Activated naive CD4-positive, alpha-beta T cell treated with anti-CD3 and anti-CD28 coated beads for 36 hours (primary cell): ENCODE results near the gene MIPEP. TPM values are rescaled to one million over a fixed set of nuclear protein-coding genes. Genes with fewer than 3 reads are reported as not detected.

Experiments
- CTCF ChIA-PET: fragments of 350-600 bp; sonication (Branson Sonifier 250); formaldehyde crosslinking; loops from one replicate; lab custom pipeline; 2021; ENCODE audit warnings: antibody characterized with exemption; lab: Charles Lee
- DNase-seq: peaks from one replicate; pipeline ENCODE4 v3.0.0-alpha.2; 2020
- H3K27ac Mint-ChIP-seq: one replicate; pipeline ENCODE4 v1.8.0; 2021; ENCODE audit warnings: mild to moderate bottlenecking, mixed read lengths
- H3K27me3 Mint-ChIP-seq: one replicate; pipeline ENCODE4 v1.8.0; 2021; ENCODE audit warnings: low read depth, mixed read lengths
- H3K36me3 Mint-ChIP-seq: one replicate; pipeline ENCODE4 v1.8.0; 2021; ENCODE audit warnings: low read depth, mixed read lengths
- H3K4me1 Mint-ChIP-seq: one replicate; pipeline ENCODE4 v1.8.0; 2021; ENCODE audit warnings: low read depth, mixed read lengths
- H3K4me3 Mint-ChIP-seq: one replicate; pipeline ENCODE4 v1.8.0; 2021; ENCODE audit warnings: mild to moderate bottlenecking, moderate library complexity, mixed read lengths
- H3K9me3 Mint-ChIP-seq: one replicate; pipeline ENCODE4 v1.8.0; 2021; ENCODE audit warnings: mixed read lengths
- intact Hi-C: fragments of 100-400 bp; cut with micrococcal nuclease; formaldehyde crosslinking; loops from one replicate; pipeline ENCODE4 v1.15.1; 2023
- total RNA-seq, 2 experiments: library from RNA; stranded (reverse); gene quantifications; one replicate each; pipeline ENCODE4 v1.2.3, GENCODE V29; 2021

Gene MIPEP
- total RNA-seq, 2 experiments from 2014 or later = 15.4 to 17.0 TPM

DNA sequence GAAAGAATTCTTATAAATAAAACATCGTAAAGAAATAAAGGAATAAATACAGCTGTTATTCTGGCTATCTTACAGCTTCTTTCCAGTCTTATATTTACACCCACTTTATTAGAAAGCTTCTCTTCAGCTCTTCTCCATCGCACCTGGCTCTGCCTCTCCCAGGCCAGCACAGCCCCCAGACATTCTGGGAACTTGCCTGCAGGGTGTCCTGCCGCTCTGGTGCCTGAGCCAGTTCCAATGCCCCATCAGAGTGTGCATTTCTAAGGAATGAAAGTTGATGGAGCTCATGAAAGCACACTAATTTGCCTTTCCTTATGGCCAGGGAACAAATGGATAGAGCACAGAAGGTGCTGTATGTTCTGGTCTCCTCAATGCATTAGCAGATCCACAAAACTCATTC, 68.7 kb downstream of the MIPEP start:
- Mint-ChIP-seq H3K9me3 (peaks cover 3% of the 10 kb centered on the region), H3K27ac (no peak overlapping the region), H3K36me3 (peaks cover 16% of the 10 kb centered on the region), H3K27me3 (no peaks in the 10 kb centered on the region), H3K4me3 (no peak overlapping the region), H3K4me1 (no peaks in the 10 kb centered on the region)
- intact Hi-C loops = no loop called here
- no peak for DNase-seq
- CTCF ChIA-PET = no interaction called here

DNA sequence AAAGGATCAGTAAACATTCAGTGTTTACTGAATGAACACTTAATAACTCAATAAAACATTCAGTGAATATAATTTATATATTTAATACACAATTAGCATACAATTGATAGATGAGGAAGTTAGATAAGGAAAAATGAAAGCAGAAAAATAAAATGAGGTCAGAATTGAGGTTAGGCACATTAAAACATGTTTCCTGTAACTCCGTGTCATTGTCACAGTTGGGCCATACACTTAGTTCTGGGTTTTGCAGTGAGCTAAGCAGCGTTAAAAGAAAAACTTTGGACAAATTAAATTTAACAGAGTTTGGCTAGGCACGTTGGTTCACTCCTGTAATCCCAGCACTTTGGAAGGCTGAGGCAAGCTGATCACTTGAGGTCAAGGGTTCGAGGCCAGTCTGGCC, 71.4 kb downstream of the MIPEP start:
- intact Hi-C loops = no loop called here
- Mint-ChIP-seq H3K27me3 (no peaks in the 10 kb centered on the region), H3K36me3 (peaks cover 4% of the 10 kb centered on the region), H3K4me3 (no peak overlapping the region), H3K27ac (no peak overlapping the region), H3K4me1 (no peaks in the 10 kb centered on the region), H3K9me3 (no peaks in the 10 kb centered on the region)
- CTCF ChIA-PET = no interaction called here
- DNase-seq = no peak

DNA sequence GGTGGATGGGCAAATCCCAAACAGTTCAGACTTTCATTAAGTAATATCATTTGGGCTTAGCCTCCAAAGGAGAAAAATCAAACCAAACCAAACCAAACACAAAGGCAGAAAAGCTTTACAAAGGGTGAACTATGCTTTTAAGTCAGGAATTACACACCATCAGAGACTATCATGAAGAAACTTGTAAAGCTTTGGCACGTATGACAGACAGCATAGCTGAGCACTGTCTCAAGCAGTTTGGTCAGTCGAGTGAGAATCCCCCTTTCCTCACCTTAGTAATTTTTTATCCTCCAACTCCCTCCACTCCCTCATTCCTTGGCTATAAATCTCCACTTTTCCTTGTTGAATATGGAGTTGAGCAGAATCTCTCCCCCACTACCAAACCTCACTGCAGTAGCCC, 72.1 kb downstream of the MIPEP start:
- H3K4me3 Mint-ChIP-seq = no peak overlapping the region

DNA sequence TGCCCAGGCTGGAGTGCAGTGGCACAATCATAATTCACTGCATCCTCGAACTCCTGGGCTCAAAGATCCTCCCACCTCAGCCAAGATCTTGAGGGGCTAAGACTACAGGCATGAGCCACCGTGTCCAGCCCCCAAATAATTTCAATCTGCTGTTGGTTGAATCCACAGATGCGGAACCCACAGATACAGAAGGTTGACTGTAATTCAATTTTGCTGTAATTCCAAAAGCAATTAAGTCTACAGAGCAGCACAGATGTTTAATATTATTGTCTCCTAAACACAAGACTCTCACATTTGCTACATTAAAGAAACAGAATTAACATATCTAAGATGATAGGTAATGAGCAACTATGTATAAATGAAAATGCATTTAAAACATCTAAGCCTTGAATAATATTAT, 75.6 kb downstream of the MIPEP start:
- peaks cover 2% of the 10 kb centered on the region for H3K36me3 Mint-ChIP-seq
- no peaks in the 10 kb centered on the region for H3K27me3 Mint-ChIP-seq
- CTCF ChIA-PET = no interaction called here
- H3K4me1 Mint-ChIP-seq = no peaks in the 10 kb centered on the region
- no peak overlapping the region for H3K27ac Mint-ChIP-seq
- intact Hi-C loops = no loop called here
- no peaks in the 10 kb centered on the region for H3K9me3 Mint-ChIP-seq
- DNase-seq = no peak
- no peak overlapping the region for H3K4me3 Mint-ChIP-seq

More for the DNA sequence above, 72.1 kb downstream of the MIPEP start:
- Mint-ChIP-seq H3K4me1 (no peaks in the 10 kb centered on the region), H3K27ac (no peak overlapping the region), H3K9me3 (no peaks in the 10 kb centered on the region), H3K36me3 (peaks cover 4% of the 10 kb centered on the region), H3K27me3 (no peaks in the 10 kb centered on the region)
- no peak for DNase-seq
- CTCF ChIA-PET = no interaction called here
- intact Hi-C loops = no loop called here

DNA sequence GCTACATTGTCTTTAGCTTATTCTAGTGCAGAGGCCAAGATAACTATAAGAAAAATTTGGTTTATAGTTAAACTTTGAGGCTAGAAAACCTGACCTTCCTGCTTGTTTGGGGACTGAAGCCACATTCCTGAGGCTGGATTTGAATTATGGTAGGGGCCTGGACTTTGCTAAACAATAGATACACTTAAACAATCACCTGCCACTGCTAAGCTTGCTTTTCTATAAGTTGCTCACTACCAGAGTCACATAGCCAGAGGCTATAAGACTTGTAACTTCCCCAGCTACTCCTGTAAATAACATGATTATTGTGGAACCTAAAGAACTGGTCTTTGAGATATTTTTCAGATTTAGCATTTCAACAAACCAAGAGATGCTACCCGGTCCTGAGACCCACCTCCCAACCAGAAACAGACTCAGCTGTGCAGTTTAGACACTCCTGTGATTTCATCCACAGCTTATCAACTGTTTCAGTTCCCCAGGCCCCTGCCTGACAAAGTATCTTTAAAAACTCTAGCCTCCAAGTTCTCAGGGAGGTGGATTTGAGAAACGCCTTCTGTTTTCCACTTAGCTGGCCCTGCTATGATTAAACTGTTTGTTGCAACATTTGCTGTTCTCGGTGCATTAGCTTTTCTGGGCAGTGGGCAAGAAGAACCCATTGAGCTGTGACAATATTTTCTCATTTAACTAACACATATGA, 77.7 kb downstream of the MIPEP start:
- no peak for DNase-seq
- intact Hi-C loops = no loop called here
- no peak overlapping the region for H3K27ac Mint-ChIP-seq
- no peaks in the 10 kb centered on the region for H3K27me3 Mint-ChIP-seq
- no peaks in the 10 kb centered on the region for H3K4me1 Mint-ChIP-seq
- H3K36me3 Mint-ChIP-seq = peaks cover 6% of the 10 kb centered on the region
- CTCF ChIA-PET = interaction anchor here (1.4 kb wide), 1 partner anchor 17 kb away, joined by 4 read pairs; no protein-coding TSS in a partner anchor
- H3K4me3 Mint-ChIP-seq = no peak overlapping the region
- no peaks in the 10 kb centered on the region for H3K9me3 Mint-ChIP-seq

DNA sequence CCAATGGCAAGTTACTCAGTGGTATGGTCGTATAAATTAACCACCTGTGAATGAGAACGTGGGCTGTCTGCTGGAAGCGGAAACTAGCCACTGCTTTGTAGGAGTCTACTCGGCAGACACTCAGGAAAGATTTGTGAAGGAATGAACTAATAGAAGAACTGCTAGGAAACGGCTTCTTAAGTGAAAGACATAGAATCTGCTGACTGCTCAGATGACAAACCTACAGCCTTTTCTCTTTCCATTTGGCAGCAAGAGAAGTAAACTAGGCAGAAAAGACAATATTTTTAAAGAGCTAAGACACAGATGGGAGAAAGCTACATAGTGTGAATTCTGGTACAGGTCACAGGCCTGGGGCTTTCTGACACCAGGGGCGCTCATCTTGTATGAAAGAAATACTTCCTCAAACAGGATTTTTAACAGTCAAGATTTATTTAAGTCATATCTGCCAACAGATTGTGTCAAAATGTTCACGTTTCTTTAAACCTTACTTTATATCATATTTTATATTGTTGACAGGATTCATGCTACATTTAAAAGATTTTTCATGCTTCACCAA, 78.4 kb downstream of the MIPEP start:
- CTCF ChIA-PET = no interaction called here
- H3K27ac Mint-ChIP-seq = no peak overlapping the region
- H3K27me3 Mint-ChIP-seq = no peaks in the 10 kb centered on the region
- no peaks in the 10 kb centered on the region for H3K4me1 Mint-ChIP-seq
- intact Hi-C loops = no loop called here
- peaks cover 8% of the 10 kb centered on the region for H3K36me3 Mint-ChIP-seq
- no peaks in the 10 kb centered on the region for H3K9me3 Mint-ChIP-seq
- H3K4me3 Mint-ChIP-seq = no peak overlapping the region
- no peak for DNase-seq

DNA sequence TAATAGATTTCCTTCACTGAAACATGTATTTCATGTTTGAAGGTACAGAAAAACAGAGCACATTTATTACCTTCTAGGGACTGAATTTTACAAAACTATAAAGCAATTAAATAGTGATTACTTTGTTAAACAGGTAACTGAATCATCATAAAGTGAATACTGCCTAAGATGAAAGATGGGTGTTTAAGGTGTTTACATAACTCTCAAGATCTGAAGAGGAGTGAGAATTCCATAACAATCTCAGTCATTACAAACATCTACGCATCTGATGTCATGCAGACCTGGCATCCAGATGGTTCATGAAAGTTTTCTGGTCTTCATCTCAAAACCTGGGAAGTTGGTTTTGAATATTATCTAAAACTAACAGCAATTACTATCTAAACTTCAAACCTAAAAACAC, 80.4 kb downstream of the MIPEP start:
- CTCF ChIA-PET = no interaction called here
- intact Hi-C loops = no loop called here
- no peak for DNase-seq
- Mint-ChIP-seq H3K9me3 (no peaks in the 10 kb centered on the region), H3K27ac (no peak overlapping the region), H3K36me3 (peaks cover 20% of the 10 kb centered on the region), H3K27me3 (no peaks in the 10 kb centered on the region), H3K4me3 (no peak overlapping the region), H3K4me1 (no peaks in the 10 kb centered on the region)

DNA sequence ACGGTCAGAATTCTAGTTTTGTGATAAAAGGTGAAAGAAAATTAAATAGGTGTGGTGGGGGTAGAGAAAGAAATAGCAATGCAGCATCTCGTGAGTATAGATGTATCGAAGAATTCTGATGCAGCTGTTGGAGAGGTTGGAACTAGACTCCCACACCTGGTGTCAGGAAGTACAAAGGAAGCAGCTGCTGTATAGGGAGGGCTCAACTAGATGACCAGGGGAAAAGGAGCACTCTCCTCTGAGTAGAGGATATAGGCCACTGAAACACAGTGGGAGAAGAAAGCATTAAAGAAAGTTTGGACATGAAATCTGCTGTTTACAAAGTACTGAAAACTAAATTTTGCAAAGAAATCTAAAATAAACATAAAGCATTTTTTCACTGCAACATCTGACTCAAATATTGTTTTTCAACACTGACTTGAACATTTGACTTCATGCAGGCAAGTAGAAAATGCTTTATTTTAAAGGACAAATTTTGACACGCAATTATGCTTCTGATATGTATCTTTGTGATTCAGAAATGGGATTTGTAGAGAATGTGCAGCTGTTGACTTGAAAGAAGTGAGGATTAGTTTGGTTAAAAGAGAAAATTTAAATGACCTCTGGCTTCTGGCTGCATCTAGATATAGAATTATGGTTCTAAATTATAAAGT, 82.2 kb downstream of the MIPEP start:
- CTCF ChIA-PET = no interaction called here
- no peaks in the 10 kb centered on the region for H3K9me3 Mint-ChIP-seq
- no peaks in the 10 kb centered on the region for H3K27me3 Mint-ChIP-seq
- DNase-seq = no peak
- no peak overlapping the region for H3K4me3 Mint-ChIP-seq
- H3K36me3 Mint-ChIP-seq = peaks cover 26% of the 10 kb centered on the region
- H3K4me1 Mint-ChIP-seq = no peaks in the 10 kb centered on the region
- no peak overlapping the region for H3K27ac Mint-ChIP-seq
- intact Hi-C loops = no loop called here

DNA sequence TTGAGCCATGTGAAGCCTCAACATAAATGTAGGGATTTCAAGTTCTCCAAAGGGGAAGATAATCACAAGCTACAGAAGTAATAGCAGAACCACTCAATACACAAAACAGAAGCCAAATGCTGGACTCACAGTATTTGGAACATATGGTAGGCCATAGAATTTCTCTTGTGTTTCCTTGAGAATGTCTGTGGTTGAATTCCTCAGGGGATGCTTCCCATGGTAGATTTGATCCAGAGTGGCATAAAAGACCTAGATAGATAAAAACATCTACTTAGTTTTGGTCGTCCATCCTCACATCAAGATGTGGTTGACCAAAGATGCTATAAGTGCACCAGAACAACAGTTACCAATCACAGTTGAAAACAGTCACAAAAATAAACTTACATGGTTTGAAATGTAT, 83.4 kb downstream of the MIPEP start:
- Mint-ChIP-seq H3K4me3 (no peak overlapping the region), H3K36me3 (peaks cover 30% of the 10 kb centered on the region), H3K27me3 (no peaks in the 10 kb centered on the region), H3K27ac (no peak overlapping the region), H3K9me3 (no peaks in the 10 kb centered on the region), H3K4me1 (peaks cover 1% of the 10 kb centered on the region)
- no peak for DNase-seq
- intact Hi-C loops = no loop called here
- CTCF ChIA-PET = no interaction called here

DNA sequence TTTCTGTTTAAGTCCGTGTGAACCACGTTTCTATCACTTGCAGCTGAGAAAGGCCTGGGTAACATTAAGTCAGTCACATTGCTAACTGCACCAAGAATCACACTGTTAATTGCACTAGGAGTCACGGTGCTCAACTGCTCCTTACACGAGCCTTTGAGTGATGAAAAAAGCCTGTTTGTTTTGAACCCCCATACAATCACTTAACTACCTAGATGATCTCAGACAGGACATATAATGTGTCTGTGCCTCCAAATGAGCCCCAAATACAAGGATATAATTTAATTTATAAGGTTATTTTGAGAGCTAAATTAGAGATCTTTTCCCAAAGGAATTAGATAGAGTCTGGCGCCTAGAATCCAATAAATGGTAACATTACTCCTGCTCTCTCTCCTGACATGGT, 84.1 kb downstream of the MIPEP start:
- H3K4me3 Mint-ChIP-seq = no peak overlapping the region
- CTCF ChIA-PET = no interaction called here
- intact Hi-C loops = no loop called here
- H3K9me3 Mint-ChIP-seq = no peaks in the 10 kb centered on the region
- no peak for DNase-seq
- H3K4me1 Mint-ChIP-seq = peaks cover 4% of the 10 kb centered on the region
- no peaks in the 10 kb centered on the region for H3K27me3 Mint-ChIP-seq
- H3K36me3 Mint-ChIP-seq = peaks cover 30% of the 10 kb centered on the region
- no peak overlapping the region for H3K27ac Mint-ChIP-seq

DNA sequence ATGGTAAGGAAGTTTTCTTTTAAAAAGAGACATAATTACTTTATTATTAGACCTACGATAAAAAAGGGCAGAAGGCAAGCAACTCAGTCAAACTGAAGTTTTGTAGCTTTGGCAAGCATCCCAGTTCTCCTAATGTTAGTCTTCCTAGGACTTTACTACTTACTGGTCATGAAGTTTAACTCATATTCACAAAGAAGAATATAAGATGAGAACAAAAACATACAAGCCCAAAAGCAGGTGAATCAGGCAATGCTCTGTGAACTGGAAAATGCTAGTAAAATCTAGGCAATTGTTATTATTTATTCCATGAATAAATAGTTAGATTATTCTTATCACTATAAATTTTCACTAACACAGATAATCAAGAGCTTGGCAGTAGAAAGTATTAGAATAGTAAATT, 85.0 kb downstream of the MIPEP start:
- Mint-ChIP-seq H3K27me3 (no peaks in the 10 kb centered on the region), H3K27ac (no peak overlapping the region), H3K4me3 (no peak overlapping the region), H3K9me3 (no peaks in the 10 kb centered on the region), H3K4me1 (peaks cover 12% of the 10 kb centered on the region), H3K36me3 (peaks cover 30% of the 10 kb centered on the region)
- DNase-seq = no peak
- intact Hi-C loops = no loop called here
- CTCF ChIA-PET = interaction anchor here (0.9 kb wide), 1 partner anchor 69 kb away, joined by 4 read pairs; no protein-coding TSS in a partner anchor

DNA sequence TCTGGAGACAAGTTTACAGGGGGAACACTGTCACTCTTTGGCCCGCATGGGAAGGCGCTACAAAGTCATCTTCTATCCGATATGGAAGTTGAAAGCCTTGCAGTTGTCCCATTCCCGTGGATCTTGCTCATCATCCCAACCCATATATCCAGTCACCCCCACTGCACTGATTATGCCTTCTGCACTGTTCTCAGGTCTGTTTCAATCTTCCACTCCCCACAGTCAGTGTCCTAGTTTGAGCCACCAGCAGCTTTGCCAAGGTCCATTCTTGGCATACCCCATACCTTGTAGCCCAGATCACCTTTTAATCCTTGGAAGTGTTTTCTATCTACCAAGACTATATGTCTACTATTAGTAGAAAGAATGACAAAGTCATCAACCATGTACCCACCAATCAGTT, 88.1 kb downstream of the MIPEP start:
- no peak for DNase-seq
- CTCF ChIA-PET = no interaction called here
- Mint-ChIP-seq H3K36me3 (peaks cover 33% of the 10 kb centered on the region), H3K4me1 (peaks cover 12% of the 10 kb centered on the region), H3K4me3 (no peak overlapping the region), H3K27me3 (no peaks in the 10 kb centered on the region), H3K9me3 (peaks cover 1% of the 10 kb centered on the region), H3K27ac (no peak overlapping the region)
- intact Hi-C loops = no loop called here

DNA sequence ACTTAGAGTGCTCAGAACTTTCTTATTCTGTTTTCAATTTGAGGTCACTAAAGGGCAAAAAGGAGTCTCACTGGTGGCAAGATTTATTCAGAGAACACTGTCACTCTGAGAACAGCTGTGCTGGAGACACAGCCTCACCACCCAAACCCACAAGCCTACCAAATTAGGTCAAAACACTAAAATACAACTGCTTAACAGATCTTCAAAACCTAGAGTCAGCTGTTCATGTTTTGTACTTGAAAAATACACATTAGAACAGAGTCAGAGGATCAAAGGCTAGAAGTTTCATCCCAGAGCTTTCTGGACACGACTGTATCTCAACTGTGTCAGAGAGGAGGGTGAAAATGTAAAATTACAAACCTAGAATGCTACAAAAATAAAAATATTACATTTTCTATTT, 89.3 kb downstream of the MIPEP start:
- no peak for DNase-seq
- H3K36me3 Mint-ChIP-seq = peaks cover 26% of the 10 kb centered on the region
- H3K4me3 Mint-ChIP-seq = no peak overlapping the region
- CTCF ChIA-PET = no interaction called here
- H3K27me3 Mint-ChIP-seq = no peaks in the 10 kb centered on the region
- no peak overlapping the region for H3K27ac Mint-ChIP-seq
- intact Hi-C loops = no loop called here
- H3K9me3 Mint-ChIP-seq = peaks cover 1% of the 10 kb centered on the region
- peaks cover 12% of the 10 kb centered on the region for H3K4me1 Mint-ChIP-seq
